ENCODE data around the gene TNFRSF8.

DNA sequence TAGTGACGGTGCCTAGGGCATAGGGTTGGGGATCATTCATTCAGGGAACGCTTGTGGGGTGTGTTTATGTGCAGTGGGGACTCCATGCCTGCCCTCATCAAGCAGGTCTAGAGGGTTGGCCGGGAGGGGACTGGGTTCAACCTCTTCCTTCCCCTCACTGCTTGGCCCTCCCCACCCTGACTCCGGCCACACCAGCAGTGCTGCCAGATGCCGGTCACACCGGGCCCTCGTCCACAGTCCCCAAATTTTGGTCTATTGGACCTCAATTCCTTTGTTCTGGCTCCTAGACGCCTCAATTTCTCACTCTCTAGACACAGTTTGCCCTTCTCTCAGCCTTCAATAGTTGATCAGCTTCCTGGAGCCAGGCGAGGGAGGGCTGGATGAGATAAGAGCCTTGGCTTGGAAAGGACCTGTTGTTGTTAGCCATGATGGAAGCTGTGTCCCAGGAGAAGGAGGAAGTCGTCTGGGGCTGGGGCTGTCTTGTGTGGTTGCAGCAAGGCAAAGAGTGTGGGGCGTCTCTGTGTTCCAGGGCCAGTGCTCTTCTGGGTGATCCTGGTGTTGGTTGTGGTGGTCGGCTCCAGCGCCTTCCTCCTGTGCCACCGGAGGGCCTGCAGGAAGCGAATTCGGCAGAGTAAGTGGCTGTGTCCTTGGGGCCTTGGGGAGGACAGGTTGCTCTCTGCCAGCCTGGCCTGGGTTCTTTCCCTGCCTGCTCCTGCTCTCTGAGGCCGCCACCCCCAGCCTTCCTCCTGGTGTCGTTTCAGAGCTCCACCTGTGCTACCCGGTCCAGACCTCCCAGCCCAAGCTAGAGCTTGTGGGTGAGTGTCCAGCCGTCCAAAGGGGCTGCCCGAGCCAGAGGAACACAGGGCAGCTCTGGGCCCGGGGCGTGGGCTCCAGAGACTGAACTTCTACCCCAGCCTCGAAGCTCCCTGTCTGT lies 62.6 kb downstream of the TNFRSF8 start:
- TF ChIP-seq, protein P1, sequence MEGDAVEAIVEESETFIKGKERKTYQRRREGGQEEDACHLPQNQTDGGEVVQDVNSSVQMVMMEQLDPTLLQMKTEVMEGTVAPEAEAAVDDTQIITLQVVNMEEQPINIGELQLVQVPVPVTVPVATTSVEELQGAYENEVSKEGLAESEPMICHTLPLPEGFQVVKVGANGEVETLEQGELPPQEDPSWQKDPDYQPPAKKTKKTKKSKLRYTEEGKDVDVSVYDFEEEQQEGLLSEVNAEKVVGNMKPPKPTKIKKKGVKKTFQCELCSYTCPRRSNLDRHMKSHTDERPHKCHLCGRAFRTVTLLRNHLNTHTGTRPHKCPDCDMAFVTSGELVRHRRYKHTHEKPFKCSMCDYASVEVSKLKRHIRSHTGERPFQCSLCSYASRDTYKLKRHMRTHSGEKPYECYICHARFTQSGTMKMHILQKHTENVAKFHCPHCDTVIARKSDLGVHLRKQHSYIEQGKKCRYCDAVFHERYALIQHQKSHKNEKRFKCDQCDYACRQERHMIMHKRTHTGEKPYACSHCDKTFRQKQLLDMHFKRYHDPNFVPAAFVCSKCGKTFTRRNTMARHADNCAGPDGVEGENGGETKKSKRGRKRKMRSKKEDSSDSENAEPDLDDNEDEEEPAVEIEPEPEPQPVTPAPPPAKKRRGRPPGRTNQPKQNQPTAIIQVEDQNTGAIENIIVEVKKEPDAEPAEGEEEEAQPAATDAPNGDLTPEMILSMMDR (IDR thresholded peaks at IDR 0.05) = no peak
- TF ChIP-seq POLR2A (IDR thresholded peaks at IDR 0.05) (no peak), EP300 (IDR thresholded peaks at IDR 0.05) (no peak)
